Fibroblast of lung (primary cell): ENCODE data around the gene ECSCR.

Source experiments
- EZH2 ChIP-seq: IDR thresholded peaks from 2 replicates; pipeline ENCODE4 v1.5.1; 2012; ENCODE audit warnings: low read length, control low read depth, mild to moderate bottlenecking; ENCODE audit errors: missing control alignments
- TF ChIP-seq, protein P1 (sequence below), 2 donors: IDR thresholded peaks in 1 of 2; conservative IDR thresholded peaks in 1 of 2; 1 replicate in 1 of 2; 2 replicates in 1 of 2; pipeline ENCODE4 v1.5.1; 2011 to 2012; ENCODE audit warnings: low read length in 2 of 2, control low read depth in 1 of 2, inconsistent platforms in 1 of 2, low read depth in 1 of 2, mild to moderate bottlenecking in 1 of 2

- TF ChIP-seq EZH2 = no peak
- TF ChIP-seq, protein P1, sequence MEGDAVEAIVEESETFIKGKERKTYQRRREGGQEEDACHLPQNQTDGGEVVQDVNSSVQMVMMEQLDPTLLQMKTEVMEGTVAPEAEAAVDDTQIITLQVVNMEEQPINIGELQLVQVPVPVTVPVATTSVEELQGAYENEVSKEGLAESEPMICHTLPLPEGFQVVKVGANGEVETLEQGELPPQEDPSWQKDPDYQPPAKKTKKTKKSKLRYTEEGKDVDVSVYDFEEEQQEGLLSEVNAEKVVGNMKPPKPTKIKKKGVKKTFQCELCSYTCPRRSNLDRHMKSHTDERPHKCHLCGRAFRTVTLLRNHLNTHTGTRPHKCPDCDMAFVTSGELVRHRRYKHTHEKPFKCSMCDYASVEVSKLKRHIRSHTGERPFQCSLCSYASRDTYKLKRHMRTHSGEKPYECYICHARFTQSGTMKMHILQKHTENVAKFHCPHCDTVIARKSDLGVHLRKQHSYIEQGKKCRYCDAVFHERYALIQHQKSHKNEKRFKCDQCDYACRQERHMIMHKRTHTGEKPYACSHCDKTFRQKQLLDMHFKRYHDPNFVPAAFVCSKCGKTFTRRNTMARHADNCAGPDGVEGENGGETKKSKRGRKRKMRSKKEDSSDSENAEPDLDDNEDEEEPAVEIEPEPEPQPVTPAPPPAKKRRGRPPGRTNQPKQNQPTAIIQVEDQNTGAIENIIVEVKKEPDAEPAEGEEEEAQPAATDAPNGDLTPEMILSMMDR (conservative IDR thresholded peaks at IDR 0.05 in 1 of 2, IDR thresholded peaks at IDR 0.05 in 1 of 2; ENCODE audit: low read depth in 1 of 2, low read length in 2 of 2) = no peak
Measured at GRCh38 chr5:139415869-139416268, 46.7 kb downstream of the ECSCR start.
